Measurements from ENCODE around the gene ARHGAP28.

ARHGAP28 gene

DNA sequence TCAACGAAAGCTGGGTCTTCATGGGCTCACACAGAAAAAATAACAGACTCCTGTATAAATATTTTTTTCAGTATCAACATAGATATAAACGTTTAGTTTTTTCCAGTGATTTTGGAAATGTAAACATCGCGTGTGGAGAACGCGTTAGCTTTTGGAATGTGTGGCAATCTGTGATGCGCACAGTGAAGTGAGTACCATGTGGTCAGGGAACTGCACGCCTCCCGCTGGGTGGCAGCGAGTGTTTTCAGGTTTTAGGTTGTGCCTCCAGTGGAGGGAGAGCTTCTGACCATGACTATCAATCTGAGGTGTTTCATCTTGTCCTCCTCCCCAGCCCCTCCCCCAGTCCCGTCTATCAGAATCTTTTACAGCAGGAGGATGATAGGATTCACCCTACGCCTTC, 127.8 kb downstream of the ARHGAP28 start:
- no peak overlapping the region for H3K27ac ChIP-seq
- no peak for TF ChIP-seq ZFX (IDR thresholded peaks at IDR 0.05)
- TF ChIP-seq, protein P1, sequence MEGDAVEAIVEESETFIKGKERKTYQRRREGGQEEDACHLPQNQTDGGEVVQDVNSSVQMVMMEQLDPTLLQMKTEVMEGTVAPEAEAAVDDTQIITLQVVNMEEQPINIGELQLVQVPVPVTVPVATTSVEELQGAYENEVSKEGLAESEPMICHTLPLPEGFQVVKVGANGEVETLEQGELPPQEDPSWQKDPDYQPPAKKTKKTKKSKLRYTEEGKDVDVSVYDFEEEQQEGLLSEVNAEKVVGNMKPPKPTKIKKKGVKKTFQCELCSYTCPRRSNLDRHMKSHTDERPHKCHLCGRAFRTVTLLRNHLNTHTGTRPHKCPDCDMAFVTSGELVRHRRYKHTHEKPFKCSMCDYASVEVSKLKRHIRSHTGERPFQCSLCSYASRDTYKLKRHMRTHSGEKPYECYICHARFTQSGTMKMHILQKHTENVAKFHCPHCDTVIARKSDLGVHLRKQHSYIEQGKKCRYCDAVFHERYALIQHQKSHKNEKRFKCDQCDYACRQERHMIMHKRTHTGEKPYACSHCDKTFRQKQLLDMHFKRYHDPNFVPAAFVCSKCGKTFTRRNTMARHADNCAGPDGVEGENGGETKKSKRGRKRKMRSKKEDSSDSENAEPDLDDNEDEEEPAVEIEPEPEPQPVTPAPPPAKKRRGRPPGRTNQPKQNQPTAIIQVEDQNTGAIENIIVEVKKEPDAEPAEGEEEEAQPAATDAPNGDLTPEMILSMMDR (conservative IDR thresholded peaks at IDR 0.05), result no peak

DNA sequence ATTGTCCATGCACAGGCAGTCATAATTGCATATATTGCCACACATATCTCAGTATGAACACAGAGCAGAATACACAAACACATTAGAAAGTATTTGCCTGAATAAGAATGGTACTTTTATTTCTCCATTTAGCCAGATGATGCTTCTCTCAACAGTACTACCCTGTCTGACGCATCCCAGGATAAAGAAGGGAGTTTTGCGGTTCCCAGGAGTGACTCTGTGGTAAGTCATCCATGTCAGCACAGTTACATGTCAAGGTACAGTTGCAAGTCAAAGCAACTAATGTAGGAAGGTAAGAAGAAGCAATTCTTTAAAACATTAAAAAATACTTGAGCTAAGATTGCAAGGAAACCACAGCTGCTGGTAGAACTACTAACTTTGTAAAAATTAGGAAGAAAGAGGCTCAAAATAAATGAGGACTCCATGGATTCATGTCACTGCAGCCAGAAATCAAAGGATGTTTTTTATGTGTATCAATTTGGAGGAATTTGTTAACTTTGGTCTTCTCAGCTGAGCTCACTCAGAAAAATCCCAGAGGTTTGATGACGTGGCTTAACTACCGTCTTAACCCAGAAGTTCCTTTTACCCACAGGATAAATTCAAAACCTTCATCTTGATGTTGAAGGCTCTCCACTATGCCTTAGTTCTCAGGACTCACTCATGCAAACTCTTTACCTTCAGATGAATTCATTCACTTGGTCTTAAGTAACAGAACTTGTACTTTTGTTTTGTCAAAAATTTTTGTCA, 130.3 kb downstream of the ARHGAP28 start:
- no peak for TF ChIP-seq ZFX (IDR thresholded peaks at IDR 0.05)

DNA sequence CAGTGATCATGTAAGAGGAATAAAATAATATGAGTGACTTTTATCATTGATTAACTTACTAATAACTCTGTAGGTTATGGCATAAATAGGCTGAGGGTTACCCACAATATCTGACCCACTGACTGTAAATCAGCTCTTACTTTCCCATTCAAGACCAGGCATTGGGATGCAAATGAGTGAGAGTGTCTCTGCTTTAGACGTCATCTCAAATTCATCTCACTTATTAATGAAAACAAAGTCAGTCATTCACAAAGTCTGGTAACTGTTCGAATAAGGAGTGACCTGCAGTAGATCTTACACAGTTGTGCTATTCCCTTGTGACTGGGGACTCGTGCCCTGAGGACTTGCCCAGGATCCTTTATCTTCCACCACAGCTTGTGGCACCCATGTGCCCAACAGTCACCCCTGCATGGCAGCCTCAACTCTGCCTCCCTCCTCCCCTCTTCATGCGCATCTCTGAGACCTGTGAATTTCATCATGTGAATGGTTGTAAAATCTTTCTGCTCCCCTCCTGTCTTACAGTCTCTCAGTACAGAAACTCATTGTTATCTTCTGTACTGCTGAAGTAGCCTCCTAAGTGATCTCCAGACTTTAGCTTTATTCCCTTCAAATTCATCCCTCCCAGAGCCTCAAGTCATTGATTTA, 131.4 kb downstream of the ARHGAP28 start:
- no peak overlapping the region for H3K27ac ChIP-seq
- TF ChIP-seq, protein P1 (conservative IDR thresholded peaks at IDR 0.05), result no peak
- no peak for TF ChIP-seq ZFX (IDR thresholded peaks at IDR 0.05)

More for the DNA sequence above, 130.3 kb downstream of the ARHGAP28 start:
- no peak overlapping the region for H3K27ac ChIP-seq

DNA sequence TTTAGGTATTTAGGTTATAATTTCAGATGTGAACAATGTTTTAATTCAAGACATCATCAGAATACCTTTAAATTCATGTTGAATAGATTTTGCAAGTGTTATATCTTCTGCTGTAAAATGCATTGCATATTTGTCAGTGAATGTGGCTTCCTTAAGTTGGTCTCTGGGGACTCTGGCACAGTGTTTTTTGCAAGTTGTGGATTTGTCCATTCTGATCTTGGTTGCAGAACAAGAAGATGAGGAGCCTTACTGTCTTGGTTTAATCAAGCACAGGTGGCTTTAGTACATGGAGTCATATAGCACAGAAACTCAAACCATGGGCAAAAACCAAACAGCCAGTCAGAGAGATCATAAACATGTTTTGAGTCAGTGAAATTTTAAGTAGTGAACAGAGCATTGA, 135.7 kb downstream of the ARHGAP28 start:
- TF ChIP-seq ZFX (IDR thresholded peaks at IDR 0.05), result no peak
- TF ChIP-seq, protein P1 (conservative IDR thresholded peaks at IDR 0.05), result no peak
- no peak overlapping the region for H3K27ac ChIP-seq

DNA sequence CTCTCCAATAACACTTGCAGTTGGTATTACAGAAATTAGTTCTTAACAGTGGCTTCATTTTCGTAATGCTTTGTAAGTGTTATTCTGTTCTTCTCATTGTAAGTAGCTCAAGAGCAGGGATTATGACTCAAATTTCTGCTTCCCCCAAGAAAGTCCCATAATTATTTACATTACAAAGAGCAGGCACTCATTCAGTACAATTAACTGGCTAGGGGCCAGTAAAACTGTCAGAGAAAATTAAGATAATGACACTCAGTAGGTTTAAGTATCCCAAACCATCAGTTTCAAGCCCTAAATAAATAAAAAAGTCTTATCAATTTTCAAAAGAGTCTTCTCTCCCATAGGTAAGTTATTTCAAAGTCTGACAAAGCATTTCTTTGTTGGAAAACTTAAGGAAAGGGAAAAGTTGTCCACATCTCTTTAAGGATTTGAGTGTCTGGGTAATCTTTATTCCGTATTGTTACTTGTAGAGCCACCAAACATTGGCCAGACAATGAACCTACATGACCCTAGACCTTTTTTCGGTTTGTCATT, 137.1 kb downstream of the ARHGAP28 start:
- H3K27ac ChIP-seq, result no peak overlapping the region
- TF ChIP-seq ZFX (IDR thresholded peaks at IDR 0.05), result no peak
- TF ChIP-seq, protein P1 (conservative IDR thresholded peaks at IDR 0.05), result no peak

DNA sequence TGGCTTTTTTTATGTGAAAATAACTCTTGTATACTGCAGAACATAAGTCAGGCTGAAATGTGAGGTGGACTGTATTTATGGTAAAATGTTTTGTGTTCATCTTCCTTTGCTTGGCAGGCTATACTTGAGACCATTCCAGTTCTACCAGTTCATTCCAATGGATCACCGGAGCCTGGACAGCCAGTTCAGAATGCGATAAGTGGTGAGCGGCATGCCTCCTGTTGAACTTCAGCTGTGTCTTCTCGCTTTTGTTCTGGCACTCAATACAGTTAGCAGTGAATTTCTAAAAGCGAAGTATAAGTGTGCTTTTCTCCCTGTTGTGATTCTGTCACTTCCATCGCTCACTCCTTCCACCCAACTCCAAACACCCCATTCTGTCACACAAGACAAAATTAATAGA, 138.5 kb downstream of the ARHGAP28 start:
- no peak overlapping the region for H3K27ac ChIP-seq
- TF ChIP-seq ZFX (IDR thresholded peaks at IDR 0.05), result no peak
- TF ChIP-seq, protein P1 (conservative IDR thresholded peaks at IDR 0.05), result no peak

DNA sequence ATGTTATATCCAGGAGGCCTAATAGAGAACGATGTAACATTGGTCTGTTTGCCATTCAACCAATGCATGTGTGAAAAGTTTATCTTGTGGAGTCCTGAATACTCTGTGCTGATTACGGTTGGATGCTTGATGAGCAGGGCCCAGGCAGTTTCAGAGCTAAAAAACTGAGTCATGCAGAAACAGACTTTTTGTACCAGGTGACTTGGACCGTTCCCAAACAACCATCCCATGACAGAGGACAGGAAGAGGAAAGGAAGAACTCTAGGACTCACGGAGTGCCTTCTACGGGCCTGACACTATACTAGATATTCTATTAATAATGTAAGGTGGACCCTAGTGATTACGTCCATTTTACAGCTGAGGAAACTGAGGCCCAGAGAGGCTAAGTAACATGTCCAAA, 142.1 kb downstream of the ARHGAP28 start:
- TF ChIP-seq, protein P1 (conservative IDR thresholded peaks at IDR 0.05), result no peak
- no peak for TF ChIP-seq ZFX (IDR thresholded peaks at IDR 0.05)
- H3K27ac ChIP-seq, result no peak overlapping the region

All from C4-2B (cell line).